HG02571 (cell line): ENCODE results near the gene LEMD3.
A peak's percentile ranks its signal among the peaks of the same experiment; 100 is the strongest.

Experiments
- ATAC-seq: cut with Tn5 transposase; IDR thresholded peaks from one replicate; pipeline ENCODE4 v1.9.1; 2021; ENCODE audit warnings: mild to moderate bottlenecking, moderate library complexity; ENCODE audit not compliant: unreplicated experiment

The LEMD3 gene

GRCh38 chr12:65169320-65170208, at the start of gene LEMD3:
LEMD3 (plus strand) TSS chr12:65169583; CDS start chr12:65169597, 14 bp downstream.
- peak; percentile 91 for ATAC-seq

GRCh38 chr12:65121049-65121955, 48.1 kb upstream of the LEMD3 start, which contains the start of gene WIF1:
WIF1 (minus strand) TSS chr12:65121305; CDS start chr12:65121191, 114 bp downstream.
- ATAC-seq: peak; percentile 55

- ATAC-seq: no peak
Measured at GRCh38 chr12:65121956-65122469, 47.4 kb upstream of the LEMD3 start.

- ATAC-seq: no peak
Measured at GRCh38 chr12:65122703-65123102, 46.7 kb upstream of the LEMD3 start.

- no peak for ATAC-seq
Measured at GRCh38 chr12:65123435-65124063, 45.8 kb upstream of the LEMD3 start.

- no peak for ATAC-seq
Measured at GRCh38 chr12:65125247-65125646, 44.1 kb upstream of the LEMD3 start.

GRCh38 chr12:65125975-65126374, 43.4 kb upstream of the LEMD3 start:
- no peak for ATAC-seq

- ATAC-seq: no peak
Measured at GRCh38 chr12:65126482-65126881, 42.9 kb upstream of the LEMD3 start.

- no peak for ATAC-seq
Measured at GRCh38 chr12:65133879-65134278, 35.5 kb upstream of the LEMD3 start.

GRCh38 chr12:65139389-65139788, 30.0 kb upstream of the LEMD3 start:
- ATAC-seq: no peak

- no peak for ATAC-seq
Measured at GRCh38 chr12:65140738-65141137, 28.6 kb upstream of the LEMD3 start.

GRCh38 chr12:65147312-65147905, 22.0 kb upstream of the LEMD3 start:
- ATAC-seq: no peak

- ATAC-seq: no peak
Measured at GRCh38 chr12:65152012-65152411, 17.4 kb upstream of the LEMD3 start.

- no peak for ATAC-seq
Measured at GRCh38 chr12:65152596-65152995, 16.8 kb upstream of the LEMD3 start.

- ATAC-seq: peak; percentile 26
Measured at GRCh38 chr12:65155784-65156183, 13.6 kb upstream of the LEMD3 start.

- peak; percentile 84 for ATAC-seq
Measured at GRCh38 chr12:65156366-65156841, 13.0 kb upstream of the LEMD3 start.

GRCh38 chr12:65157091-65157490, 12.3 kb upstream of the LEMD3 start:
- no peak for ATAC-seq

- ATAC-seq: no peak
Measured at GRCh38 chr12:65162609-65163008, 6.8 kb upstream of the LEMD3 start.

- ATAC-seq: no peak
Measured at GRCh38 chr12:65164244-65164643, 5.1 kb upstream of the LEMD3 start.

GRCh38 chr12:65164774-65165173, 4.6 kb upstream of the LEMD3 start:
- ATAC-seq: no peak
